Activated T-helper 9 cell treated with anti-CD3 and anti-CD28 coated beads, Interleukin-2, amount 50 U/mL, for 16 hours (primary cell): ENCODE results near the gene GORASP2.
A peak's percentile ranks its signal among the peaks of the same experiment; 100 is the strongest.

Experiments
- DNase-seq: peaks from one replicate; pipeline ENCODE4 v3.0.0-alpha.2; 2020; ENCODE audit warnings: low read depth

GORASP2 gene

GRCh38 chr2:170923799-170924198 lies 5.3 kb upstream of the GORASP2 start:
- DNase-seq: no peak

- DNase-seq: no peak
Measured at GRCh38 chr2:170924969-170925368, 4.1 kb upstream of the GORASP2 start.

GRCh38 chr2:170925923-170926322 lies 3.1 kb upstream of the GORASP2 start:
- no peak for DNase-seq

- DNase-seq: no peak
Measured at GRCh38 chr2:170926743-170927297, 2.2 kb upstream of the GORASP2 start.

- no peak for DNase-seq
Measured at GRCh38 chr2:170928036-170928823, 823 bp upstream of the GORASP2 start.

- DNase-seq: peak; percentile 34
Measured at GRCh38 chr2:170929686-170930050, 615 bp downstream of the GORASP2 start.

- DNase-seq: peak; percentile 28
Measured at GRCh38 chr2:170930131-170930990, 1.3 kb downstream of the GORASP2 start.

- DNase-seq: no peak
Measured at GRCh38 chr2:170930991-170931266, 1.9 kb downstream of the GORASP2 start.

GRCh38 chr2:170932166-170932565 lies 3.1 kb downstream of the GORASP2 start:
- DNase-seq: no peak

- no peak for DNase-seq
Measured at GRCh38 chr2:170932948-170933347, 3.9 kb downstream of the GORASP2 start.

GRCh38 chr2:170937709-170938379 lies 8.8 kb downstream of the GORASP2 start:
- no peak for DNase-seq

- no peak for DNase-seq
Measured at GRCh38 chr2:170940066-170940465, 11.0 kb downstream of the GORASP2 start.

- no peak for DNase-seq
Measured at GRCh38 chr2:170942615-170943014, 13.6 kb downstream of the GORASP2 start.

GRCh38 chr2:170943041-170943440 lies 14.0 kb downstream of the GORASP2 start:
- DNase-seq: no peak

GRCh38 chr2:170943596-170943995 lies 14.5 kb downstream of the GORASP2 start:
- DNase-seq: no peak

- DNase-seq: no peak
Measured at GRCh38 chr2:170944545-170944944, 15.5 kb downstream of the GORASP2 start.

GRCh38 chr2:170949415-170949814 lies 20.4 kb downstream of the GORASP2 start:
- no peak for DNase-seq

GRCh38 chr2:170950221-170950761 lies 21.2 kb downstream of the GORASP2 start:
- DNase-seq: no peak

GRCh38 chr2:170953941-170954340 lies 24.9 kb downstream of the GORASP2 start:
- DNase-seq: no peak

- DNase-seq: no peak
Measured at GRCh38 chr2:170963386-170963785, 34.3 kb downstream of the GORASP2 start.

GRCh38 chr2:170965446-170966225 lies 36.6 kb downstream of the GORASP2 start:
- DNase-seq: no peak
